Ishikawa (cell line): ENCODE measurements around the gene RHOBTB3.

ENCODE experiments used
- CEBPB ChIP-seq: IDR thresholded peaks from 2 replicates; pipeline ENCODE4 v1.6.1; 2012
- CREB1 ChIP-seq: IDR thresholded peaks from 2 replicates; pipeline ENCODE4 v1.6.1; 2012; ENCODE audit warnings: low read depth
- EGR1 ChIP-seq: IDR thresholded peaks from 2 replicates; pipeline ENCODE4 v1.6.1; 2012
- EP300 ChIP-seq: IDR thresholded peaks from 2 replicates; pipeline ENCODE4 v1.6.1; 2012; ENCODE audit warnings: borderline replicate concordance
- FOXM1 ChIP-seq: IDR thresholded peaks from 2 replicates; pipeline ENCODE4 v1.6.1; 2012; ENCODE audit warnings: low read depth, borderline replicate concordance
- MAX ChIP-seq: IDR thresholded peaks from 2 replicates; pipeline ENCODE4 v1.6.1; 2012
- NFIC ChIP-seq: IDR thresholded peaks from 2 replicates; pipeline ENCODE4 v1.6.1; 2012
- RAD21 ChIP-seq: IDR thresholded peaks from 2 replicates; pipeline ENCODE4 v1.6.1; 2012; ENCODE audit warnings: low read depth
- REST ChIP-seq: IDR thresholded peaks from 2 replicates; pipeline ENCODE4 v1.6.1; 2012; ENCODE audit warnings: low read depth, mild to moderate bottlenecking
- TAF1 ChIP-seq: IDR thresholded peaks from 2 replicates; pipeline ENCODE4 v1.6.1; 2012; ENCODE audit warnings: low read depth, mild to moderate bottlenecking
- TCF12 ChIP-seq: IDR thresholded peaks from 2 replicates; pipeline ENCODE4 v1.6.1; 2012; ENCODE audit warnings: low read depth
- TEAD4 ChIP-seq: IDR thresholded peaks from 2 replicates; pipeline ENCODE4 v1.6.1; 2012
- USF1 ChIP-seq: IDR thresholded peaks from 2 replicates; pipeline ENCODE4 v1.6.1; 2012
- YY1 ChIP-seq: IDR thresholded peaks from 2 replicates; pipeline ENCODE4 v1.6.1; 2012; ENCODE audit warnings: low read depth
- ZBTB7A ChIP-seq: IDR thresholded peaks from 2 replicates; pipeline ENCODE4 v1.6.1; 2012; ENCODE audit warnings: low read depth

The RHOBTB3 gene

GRCh38 chr5:95743232-95743631, 12.1 kb downstream of the RHOBTB3 start:
- TF ChIP-seq MAX (no peak), REST (no peak), TAF1 (no peak), CREB1 (no peak), ZBTB7A (no peak), EP300 (no peak)

- no peak for TF ChIP-seq REST
- no peak for TF ChIP-seq FOXM1
- TF ChIP-seq EGR1, result no peak
- no peak for TF ChIP-seq TEAD4
- no peak for TF ChIP-seq MAX
- no peak for TF ChIP-seq NFIC
- TF ChIP-seq EP300, result no peak
- TF ChIP-seq TAF1, result no peak
These were observed 12.7 kb downstream of the RHOBTB3 start for GRCh38 chr5:95743877-95744276.

- TF ChIP-seq ZBTB7A (no peak), RAD21 (no peak), MAX (no peak), USF1 (no peak), FOXM1 (no peak), EGR1 (no peak), YY1 (no peak), REST (no peak), CEBPB (no peak), TEAD4 (no peak), EP300 (no peak), TAF1 (no peak), NFIC (no peak), CREB1 (no peak), TCF12 (no peak)
These were observed 15.1 kb downstream of the RHOBTB3 start for GRCh38 chr5:95746194-95746593.

- TF ChIP-seq NFIC (no peak), RAD21 (no peak), ZBTB7A (no peak), TAF1 (no peak), TCF12 (no peak), USF1 (no peak), FOXM1 (no peak), EGR1 (no peak), REST (no peak), CEBPB (no peak), TEAD4 (no peak), YY1 (no peak), MAX (no peak), EP300 (no peak), CREB1 (no peak)
These were observed 15.9 kb downstream of the RHOBTB3 start for GRCh38 chr5:95746722-95747679.
